Effector memory CD4-positive, alpha-beta T cell (primary cell): ENCODE data around the gene SORCS2.

Experiments
- DNase-seq, 3 donors: peaks; one replicate each; pipeline ENCODE4 v3.0.0-alpha.2; 2020
- H3K27ac ChIP-seq: 2 replicates; pipeline ENCODE4 v1.7.0; 2013; ENCODE audit warnings: mild to moderate bottlenecking, low read length, moderate library complexity; ENCODE audit not compliant: insufficient read depth, poor library complexity, severe bottlenecking
- H3K27me3 ChIP-seq: replicated peaks from 2 replicates; pipeline ENCODE4 v1.7.0; 2013; ENCODE audit warnings: mild to moderate bottlenecking, low read length; ENCODE audit not compliant: insufficient read depth, control insufficient read depth, poor library complexity, severe bottlenecking
- H3K36me3 ChIP-seq: 2 replicates; pipeline ENCODE4 v1.7.0; 2013; ENCODE audit warnings: mild to moderate bottlenecking, low read length, moderate library complexity; ENCODE audit not compliant: control insufficient read depth, insufficient read depth
- H3K4me1 ChIP-seq: 2 replicates; pipeline ENCODE4 v1.7.0; 2013; ENCODE audit warnings: low read length, mild to moderate bottlenecking; ENCODE audit not compliant: control insufficient read depth, insufficient read depth, poor library complexity, severe bottlenecking
- H3K4me3 ChIP-seq: 2 replicates; pipeline ENCODE4 v1.7.0; 2013; ENCODE audit warnings: low read length, low read depth, mild to moderate bottlenecking; ENCODE audit not compliant: insufficient read depth, poor library complexity, severe bottlenecking
- H3K9me3 ChIP-seq: 2 replicates; pipeline ENCODE4 v1.7.0; 2013; ENCODE audit warnings: mild to moderate bottlenecking, low read length, moderate library complexity; ENCODE audit not compliant: control insufficient read depth

Gene SORCS2

DNA sequence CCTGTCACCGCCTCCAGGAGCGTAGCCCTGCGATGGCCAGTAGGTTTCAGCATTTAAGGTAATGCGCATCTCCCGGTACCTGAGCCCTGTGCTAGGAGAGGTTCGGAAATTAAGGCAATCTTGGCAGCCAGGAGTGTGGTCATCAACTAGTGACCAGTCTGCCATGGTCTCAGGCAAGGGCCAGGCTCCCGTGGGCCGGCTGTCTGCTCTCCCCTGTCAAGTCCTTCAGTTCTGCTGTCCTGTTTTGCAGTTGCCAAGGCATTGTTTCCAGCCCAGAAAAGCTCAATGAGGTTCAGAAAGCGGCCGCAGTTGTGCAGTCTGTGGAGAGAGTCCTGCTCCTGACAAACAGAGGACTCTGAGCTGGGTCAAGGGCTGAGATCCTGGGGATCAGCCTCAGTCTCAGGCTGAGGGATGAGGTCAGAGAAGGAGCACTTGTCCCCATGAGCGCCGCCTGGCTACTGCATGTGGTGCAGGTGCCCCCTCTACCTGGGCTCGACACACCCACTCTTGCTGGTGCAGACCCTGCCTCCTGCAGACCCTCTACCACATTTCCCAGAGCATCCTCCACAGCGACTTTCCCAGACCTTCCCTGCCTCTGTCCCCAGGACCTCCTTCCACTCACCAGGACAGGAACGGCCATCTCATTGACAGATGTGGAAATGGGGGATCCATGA lies 295.8 kb downstream of the SORCS2 start:
- Histone ChIP-seq H3K4me3 (no peak overlapping the region), H3K9me3 (no peaks in the 10 kb centered on the region), H3K27me3 (no peaks in the 10 kb centered on the region), H3K27ac (no peak overlapping the region), H3K36me3 (no peaks in the 10 kb centered on the region), H3K4me1 (no peaks in the 10 kb centered on the region)
- no peak for DNase-seq

DNA sequence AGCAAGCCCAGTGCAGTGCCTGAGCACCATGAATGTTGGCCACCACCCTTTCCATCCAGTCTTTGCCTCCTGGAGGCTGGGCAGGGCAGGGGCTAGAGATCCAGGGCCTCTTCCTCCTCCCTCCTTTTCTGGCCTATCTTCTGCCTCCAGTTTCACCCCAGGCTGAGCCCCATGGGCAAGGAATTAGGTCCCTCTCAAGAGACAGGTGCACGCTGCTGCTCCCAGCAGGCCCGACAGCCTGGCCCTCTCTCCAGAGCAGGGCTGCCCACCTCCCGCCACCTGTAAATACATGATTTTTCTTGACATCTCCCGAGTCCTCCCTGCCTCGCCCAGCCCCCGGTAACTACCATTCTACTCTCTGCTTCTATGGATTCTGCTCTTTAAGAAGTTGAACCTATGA lies 299.6 kb downstream of the SORCS2 start:
- H3K27ac ChIP-seq, result no peak overlapping the region
- no peaks in the 10 kb centered on the region for H3K4me1 ChIP-seq
- DNase-seq, result no peak
- no peak overlapping the region for H3K4me3 ChIP-seq
- H3K9me3 ChIP-seq, result no peaks in the 10 kb centered on the region
- H3K36me3 ChIP-seq, result no peaks in the 10 kb centered on the region
- H3K27me3 ChIP-seq, result no peaks in the 10 kb centered on the region

DNA sequence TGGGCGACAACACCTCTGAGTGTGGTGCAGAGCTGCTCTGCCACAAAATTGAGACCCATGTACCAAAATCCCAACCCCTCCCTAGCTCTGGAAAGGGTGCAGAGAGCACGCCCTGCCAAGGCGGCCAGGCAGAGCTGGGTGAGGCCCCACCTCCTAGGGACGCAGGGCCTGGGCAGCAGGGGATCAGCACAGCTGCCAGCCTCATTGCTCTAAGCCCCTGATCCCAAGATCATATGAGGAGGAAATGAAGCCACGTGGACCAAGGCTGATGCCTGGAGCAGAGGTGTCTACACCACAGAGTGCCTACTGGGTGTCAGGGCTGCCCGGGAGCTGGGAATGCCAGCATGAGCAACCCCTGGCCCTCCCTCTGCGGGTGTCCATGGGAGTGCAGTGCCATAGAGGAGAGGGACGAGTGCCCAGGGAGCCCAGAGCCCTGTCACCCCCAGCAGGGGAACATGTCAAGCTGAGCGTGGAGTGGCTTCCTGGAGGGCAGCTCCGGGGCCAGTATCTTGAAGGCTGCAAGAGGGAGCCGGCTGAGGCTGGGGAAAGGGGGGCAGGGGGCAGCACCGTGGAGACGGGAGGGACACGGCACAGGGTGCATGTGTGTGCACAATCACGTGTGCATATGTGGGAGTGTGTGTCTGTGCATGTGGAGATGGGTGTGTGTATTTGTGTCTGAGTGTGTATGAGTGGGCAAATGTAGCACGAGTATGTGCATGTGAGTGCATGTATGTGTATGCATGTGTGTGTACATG lies 306.3 kb downstream of the SORCS2 start:
- Histone ChIP-seq H3K4me3 (no peak overlapping the region), H3K36me3 (no peaks in the 10 kb centered on the region), H3K27ac (no peak overlapping the region), H3K9me3 (no peaks in the 10 kb centered on the region), H3K27me3 (no peaks in the 10 kb centered on the region), H3K4me1 (no peaks in the 10 kb centered on the region)
- DNase-seq, result no peak

DNA sequence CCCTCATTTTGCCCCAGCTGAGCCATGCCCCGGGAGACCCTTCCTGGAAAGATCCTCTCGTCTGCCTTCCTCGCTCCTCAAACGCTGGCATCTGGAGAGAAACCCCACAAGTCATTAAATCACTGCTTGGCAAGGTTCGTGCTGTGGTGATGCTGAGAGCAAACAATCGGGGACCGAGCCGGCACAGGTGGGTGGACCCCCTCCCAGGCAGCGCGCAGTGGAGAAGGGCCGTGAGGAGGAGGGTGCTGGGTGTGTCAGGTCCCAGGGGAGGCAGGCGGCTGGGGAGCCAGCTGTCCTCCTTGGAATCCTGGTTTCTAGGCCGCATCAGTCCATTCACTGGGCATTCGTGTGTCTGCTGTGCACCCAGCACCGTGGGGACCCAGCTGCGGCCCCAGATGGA lies 307.3 kb downstream of the SORCS2 start:
- no peak overlapping the region for H3K27ac ChIP-seq
- no peak for DNase-seq
- H3K4me3 ChIP-seq, result no peak overlapping the region
- H3K4me1 ChIP-seq, result no peaks in the 10 kb centered on the region
- H3K27me3 ChIP-seq, result no peaks in the 10 kb centered on the region
- H3K9me3 ChIP-seq, result no peaks in the 10 kb centered on the region
- no peaks in the 10 kb centered on the region for H3K36me3 ChIP-seq

DNA sequence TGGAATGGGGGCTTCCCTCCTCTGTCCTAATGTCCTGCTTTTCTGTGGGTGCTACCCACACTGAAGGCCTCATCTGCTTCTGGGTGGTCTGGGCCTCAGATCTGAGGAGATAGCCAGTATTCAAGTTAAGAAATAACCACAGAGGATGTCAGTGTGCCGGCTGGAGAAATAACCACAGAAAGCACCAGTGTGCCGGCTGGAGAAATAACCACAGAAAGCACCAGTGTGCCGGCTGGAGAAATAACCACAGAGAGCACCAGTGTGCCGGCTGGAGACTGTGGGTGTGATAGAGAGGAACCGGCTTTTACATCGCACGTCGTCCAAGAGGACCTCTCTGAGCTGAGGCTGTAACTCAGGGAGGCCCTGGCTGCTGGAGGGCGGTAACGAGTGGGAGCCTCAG lies 308.1 kb downstream of the SORCS2 start:
- DNase-seq, result no peak
- H3K9me3 ChIP-seq, result no peaks in the 10 kb centered on the region
- no peaks in the 10 kb centered on the region for H3K36me3 ChIP-seq
- no peak overlapping the region for H3K27ac ChIP-seq
- no peaks in the 10 kb centered on the region for H3K4me1 ChIP-seq
- H3K27me3 ChIP-seq, result no peaks in the 10 kb centered on the region
- H3K4me3 ChIP-seq, result no peak overlapping the region

DNA sequence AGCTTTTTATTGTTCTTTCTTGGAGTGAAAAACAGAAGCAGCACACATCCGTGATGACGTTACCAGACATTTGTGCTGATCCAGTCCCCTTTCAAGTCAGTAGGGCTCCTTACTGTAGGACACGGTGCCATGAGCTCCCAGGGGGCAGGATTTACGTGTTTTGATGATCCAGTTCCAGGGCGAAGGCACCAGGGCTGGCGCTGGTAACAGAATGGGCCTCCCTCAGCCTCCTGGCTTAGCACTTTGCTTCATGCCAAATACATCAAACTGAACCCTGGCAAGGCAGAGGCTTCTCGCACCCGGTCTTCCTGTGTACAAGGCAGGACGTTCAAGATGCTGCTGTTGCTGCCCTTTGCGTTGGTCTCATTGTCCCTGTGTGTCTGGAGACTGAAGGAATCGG lies 309.0 kb downstream of the SORCS2 start:
- H3K9me3 ChIP-seq, result no peaks in the 10 kb centered on the region
- no peak overlapping the region for H3K4me3 ChIP-seq
- H3K27me3 ChIP-seq, result no peaks in the 10 kb centered on the region
- H3K27ac ChIP-seq, result no peak overlapping the region
- H3K4me1 ChIP-seq, result no peaks in the 10 kb centered on the region
- no peaks in the 10 kb centered on the region for H3K36me3 ChIP-seq
- DNase-seq, result no peak

DNA sequence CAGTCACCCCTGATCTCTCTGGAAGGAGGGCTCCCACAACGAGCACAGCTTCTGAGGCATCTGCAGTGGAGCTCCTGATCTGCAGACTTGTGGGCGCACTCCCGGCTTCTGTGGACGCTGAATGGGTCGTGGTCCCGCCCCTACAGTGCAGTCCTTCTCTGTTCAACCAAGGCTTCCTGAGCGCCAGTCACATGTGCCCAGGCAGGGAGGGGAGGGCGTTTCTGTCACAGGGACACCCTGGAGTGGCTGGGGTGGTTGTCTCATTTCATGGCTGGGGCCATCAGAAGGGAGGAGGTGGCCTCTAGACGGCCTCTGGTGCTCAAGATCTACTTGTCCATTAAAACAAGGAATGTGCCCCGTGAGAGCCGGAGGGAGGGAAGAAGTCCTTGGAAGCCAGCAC lies 309.5 kb downstream of the SORCS2 start:
- DNase-seq, result no peak
- Histone ChIP-seq H3K27me3 (no peaks in the 10 kb centered on the region), H3K36me3 (no peaks in the 10 kb centered on the region), H3K9me3 (no peaks in the 10 kb centered on the region), H3K27ac (no peak overlapping the region), H3K4me3 (no peak overlapping the region), H3K4me1 (no peaks in the 10 kb centered on the region)

DNA sequence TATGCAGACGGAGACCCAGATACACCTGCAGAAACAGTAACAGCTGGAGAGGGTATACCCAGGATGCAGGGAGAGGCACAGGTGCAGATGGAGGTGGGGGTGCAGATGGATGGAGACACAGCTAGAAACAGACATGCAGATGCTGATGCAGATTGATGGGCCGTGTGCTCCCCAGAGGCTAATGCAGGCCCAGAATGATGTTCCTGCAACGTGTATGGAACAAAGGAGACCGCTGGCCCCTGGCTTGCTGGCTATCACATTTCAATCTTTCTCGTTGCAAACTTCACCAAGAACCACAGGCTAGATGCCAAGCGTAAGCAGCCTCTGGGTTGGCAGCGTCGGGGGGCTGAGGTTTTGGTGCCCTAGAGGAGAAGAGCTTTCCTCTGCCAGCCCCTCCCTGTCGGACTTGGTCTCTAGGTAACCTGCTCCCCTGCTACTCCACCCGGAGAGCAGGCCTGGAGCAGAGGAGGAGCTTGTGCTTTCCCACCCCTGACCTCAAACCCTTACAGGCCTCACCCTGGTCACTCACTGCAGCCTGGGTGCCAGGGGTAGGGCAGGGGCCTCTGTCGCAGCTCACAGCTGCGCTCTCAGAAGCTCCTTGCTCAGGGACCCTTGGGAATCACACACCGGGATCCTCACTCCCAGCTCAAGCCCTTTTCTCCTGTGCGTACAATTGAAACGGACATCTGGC lies 311.4 kb downstream of the SORCS2 start:
- Histone ChIP-seq H3K36me3 (no peaks in the 10 kb centered on the region), H3K27ac (no peak overlapping the region), H3K4me3 (no peak overlapping the region), H3K4me1 (no peaks in the 10 kb centered on the region), H3K27me3 (no peaks in the 10 kb centered on the region), H3K9me3 (no peaks in the 10 kb centered on the region)
- no peak for DNase-seq

DNA sequence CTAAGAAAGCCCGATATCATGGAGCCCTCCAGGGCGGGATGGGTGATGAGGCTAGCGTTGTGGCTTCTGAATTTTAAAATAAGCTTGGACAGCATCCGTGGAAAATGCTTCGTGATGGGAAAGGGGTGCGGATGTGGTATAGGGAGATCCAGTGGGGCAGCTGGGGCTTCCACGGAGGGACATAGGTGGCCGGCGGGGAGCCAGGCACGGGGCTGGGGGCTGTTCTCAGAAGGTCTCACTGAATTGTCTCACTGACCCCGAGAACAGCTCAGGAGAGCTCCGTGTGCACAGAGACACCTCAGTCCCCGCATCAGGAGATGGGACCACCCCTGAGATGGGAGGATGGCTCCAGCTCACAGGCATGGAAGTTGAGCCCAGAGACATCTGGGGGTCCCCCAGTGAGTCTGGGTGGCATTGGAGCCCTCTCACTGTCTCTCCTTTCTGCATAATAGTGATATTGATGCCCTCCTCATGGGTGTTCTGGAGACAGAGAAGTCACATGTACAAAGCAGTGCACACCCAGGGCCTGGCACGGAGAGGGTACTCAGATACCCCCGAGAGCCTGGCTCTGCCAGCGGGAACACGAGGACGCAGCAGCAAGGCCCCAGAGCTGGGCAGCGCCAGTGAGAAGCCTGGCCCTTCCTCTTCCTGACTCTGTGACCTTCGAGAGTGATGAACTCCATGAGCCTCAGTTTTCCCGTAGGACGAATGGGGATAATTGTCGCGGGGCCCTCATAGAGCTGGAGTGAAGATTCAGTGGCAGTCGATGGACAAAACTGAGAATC lies 313.0 kb downstream of the SORCS2 start:
- Histone ChIP-seq H3K27me3 (no peaks in the 10 kb centered on the region), H3K36me3 (no peaks in the 10 kb centered on the region), H3K27ac (no peak overlapping the region), H3K9me3 (no peaks in the 10 kb centered on the region), H3K4me3 (no peak overlapping the region), H3K4me1 (no peaks in the 10 kb centered on the region)
- DNase-seq, result no peak
